ENCODE data around the gene OR6B1.

Gene OR6B1

GRCh38 chr7:144027974-144028373, 27.9 kb downstream of the OR6B1 start:
- TF ChIP-seq CTCF (IDR thresholded peaks at IDR 0.05; ENCODE audit: insufficient read depth, missing control alignments) = no peak
- FAIRE-seq = no peak
- DNase-seq (ENCODE audit: insufficient read length, low spot score) = no peak

GRCh38 chr7:144028547-144028946, 28.4 kb downstream of the OR6B1 start:
- no peak for TF ChIP-seq CTCF (IDR thresholded peaks at IDR 0.05; ENCODE audit: insufficient read depth, missing control alignments)
- DNase-seq (ENCODE audit: insufficient read length, low spot score) = no peak
- no peak for FAIRE-seq

- no peak for TF ChIP-seq CTCF (IDR thresholded peaks at IDR 0.05; ENCODE audit: insufficient read depth, missing control alignments)
- no peak for FAIRE-seq
Observed at GRCh38 chr7:144032516-144032915, 32.4 kb downstream of the OR6B1 start.

GRCh38 chr7:144032985-144033709, 33.0 kb downstream of the OR6B1 start:
- FAIRE-seq (peak; percentile 53), DNase-seq (ENCODE audit: insufficient read length, low spot score) (no peak)
- TF ChIP-seq CTCF (IDR thresholded peaks at IDR 0.05; ENCODE audit: insufficient read depth, missing control alignments) = no peak

More at GRCh38 chr7:144032516-144032915, 32.4 kb downstream of the OR6B1 start:
- no peak for DNase-seq (ENCODE audit: insufficient read length, low spot score)

- FAIRE-seq (peak; percentile 6), DNase-seq (ENCODE audit: insufficient read length, low spot score) (no peak)
- no peak for TF ChIP-seq CTCF (IDR thresholded peaks at IDR 0.05; ENCODE audit: insufficient read depth, missing control alignments)
Observed at GRCh38 chr7:144035385-144035784, 35.3 kb downstream of the OR6B1 start.

GRCh38 chr7:144036302-144036885, 36.3 kb downstream of the OR6B1 start:
- FAIRE-seq (no peak), DNase-seq (ENCODE audit: insufficient read length, low spot score) (no peak)
- TF ChIP-seq CTCF (IDR thresholded peaks at IDR 0.05; ENCODE audit: insufficient read depth, missing control alignments) = no peak

- FAIRE-seq (no peak), DNase-seq (ENCODE audit: insufficient read length, low spot score) (no peak)
- no peak for TF ChIP-seq CTCF (IDR thresholded peaks at IDR 0.05; ENCODE audit: insufficient read depth, missing control alignments)
Observed at GRCh38 chr7:144037414-144038035, 37.4 kb downstream of the OR6B1 start.
